Breast epithelium (tissue), 4 donors: ENCODE results near the gene PSMD14. TPM values are rescaled to one million over a fixed set of nuclear protein-coding genes. Genes with fewer than 3 reads are reported as not detected.

Experiments
- DNase-seq, 2 donors: peaks; one replicate each; pipeline ENCODE4 v3.0.0-alpha.2; 2019; ENCODE audit warnings: low spot score in 2 of 2
- H3K27ac ChIP-seq, 2 donors: fragments of 200-600 bp; sonication (generic) in 1 of 2; one replicate each; pipeline ENCODE4 v1.5.1; 2016 to 2019; ENCODE audit warnings: mild to moderate bottlenecking in 1 of 2
- H3K27me3 ChIP-seq, 2 donors: fragments of 200-600 bp; sonication (generic) in 1 of 2; one replicate each; pipeline versions ENCODE4 v1.5.1 to v1.6.0; 2017 to 2019; ENCODE audit warnings: control low read depth in 1 of 2, mild to moderate bottlenecking in 1 of 2
- H3K36me3 ChIP-seq: fragments of 200-600 bp; one replicate; pipeline ENCODE4 v1.5.1; 2019
- H3K4me1 ChIP-seq, 2 donors: fragments of 200-600 bp; sonication (generic); one replicate each; pipeline ENCODE4 v1.5.1; 2016 to 2019; ENCODE audit warnings: control low read depth in 1 of 2
- H3K4me3 ChIP-seq, 3 donors: fragments of 200-600 bp; sonication (generic); 1 replicate in 2 of 3; 2 replicates in 1 of 3; pipeline ENCODE4 v1.5.1; 2016 to 2019; ENCODE audit warnings: mild to moderate bottlenecking in 3 of 3, moderate library complexity in 2 of 3
- H3K9me3 ChIP-seq, 2 donors: fragments of 200-600 bp; sonication (generic) in 1 of 2; one replicate each; pipeline ENCODE4 v1.5.1; 2016 to 2019; ENCODE audit warnings: control low read depth in 1 of 2
- CTCF ChIP-seq, 3 donors: fragments of 450-650 bp; IDR thresholded peaks; one replicate each; pipeline ENCODE4 v1.5.1; 2016 to 2017; ENCODE audit warnings: antibody characterized with exemption in 3 of 3, mild to moderate bottlenecking in 3 of 3, moderate library complexity in 3 of 3
- POLR2A ChIP-seq: fragments of 450-650 bp; IDR thresholded peaks from one replicate; pipeline ENCODE4 v1.6.1; 2016; ENCODE audit warnings: antibody characterized with exemption, mild to moderate bottlenecking, moderate library complexity
- POLR2AphosphoS5 ChIP-seq, 3 donors: sonication (generic); formaldehyde crosslinking; IDR thresholded peaks; one replicate each; pipeline ENCODE4 v1.6.1; 2017; ENCODE audit warnings: antibody characterized with exemption in 3 of 3
- intact Hi-C: fragments of 100-400 bp; cut with DNase I; formaldehyde crosslinking; loops from one replicate; pipeline ENCODE4 v1.15.1; 2023; ENCODE audit warnings: low total_unique reads
- total RNA-seq, 3 donors: library from RNA; depleted of rRNA; stranded (reverse); fragments of >200 nt; gene quantifications; one replicate each; pipeline ENCODE4 v1.1.0, GENCODE V29; 2016

PSMD14 gene
- total RNA-seq, 3 donors from 2014 or later, result 38.3 to 50.1 (median 38.7) TPM

- no peak for DNase-seq
- TF ChIP-seq POLR2A, result no peak
- no peak for TF ChIP-seq POLR2AphosphoS5 (IDR thresholded peaks at IDR 0.05)
- no peak for TF ChIP-seq CTCF (IDR thresholded peaks at IDR 0.05)
- Histone ChIP-seq H3K4me3 (no peak overlapping the region), H3K27me3 (no peaks in the 10 kb centered on the region), H3K4me1 (no peaks in the 10 kb centered on the region), H3K9me3 (no peaks in the 10 kb centered on the region), H3K36me3 (no peaks in the 10 kb centered on the region), H3K27ac (no peak overlapping the region)
- intact Hi-C loops, result no loop called here
These were observed 128.2 kb downstream of the PSMD14 start for GRCh38 chr2:161436411-161436810.

GRCh38 chr2:161438598-161438997, 130.4 kb downstream of the PSMD14 start:
- intact Hi-C loops, result no loop called here

GRCh38 chr2:161445097-161445496, 136.9 kb downstream of the PSMD14 start:
- Histone ChIP-seq H3K27ac (no peak overlapping the region), H3K4me1 (no peaks in the 10 kb centered on the region), H3K9me3 (no peaks in the 10 kb centered on the region), H3K4me3 (no peak overlapping the region), H3K36me3 (no peaks in the 10 kb centered on the region), H3K27me3 (no peaks in the 10 kb centered on the region)
- TF ChIP-seq CTCF (IDR thresholded peaks at IDR 0.05), result no peak
- no peak for TF ChIP-seq POLR2A
- TF ChIP-seq POLR2AphosphoS5 (IDR thresholded peaks at IDR 0.05), result no peak
- no peak for DNase-seq
- intact Hi-C loops, result no loop called here

More at GRCh38 chr2:161438598-161438997, 130.4 kb downstream of the PSMD14 start:
- TF ChIP-seq POLR2AphosphoS5 (IDR thresholded peaks at IDR 0.05) (no peak), CTCF (IDR thresholded peaks at IDR 0.05) (no peak), POLR2A (no peak)
- DNase-seq, result no peak
- Histone ChIP-seq H3K27ac (no peak overlapping the region), H3K36me3 (no peaks in the 10 kb centered on the region), H3K9me3 (no peaks in the 10 kb centered on the region), H3K4me1 (no peaks in the 10 kb centered on the region), H3K27me3 (no peaks in the 10 kb centered on the region), H3K4me3 (no peak overlapping the region)

- no peak overlapping the region for H3K27ac ChIP-seq
- TF ChIP-seq POLR2AphosphoS5 (IDR thresholded peaks at IDR 0.05), result no peak
- no peak for TF ChIP-seq CTCF (IDR thresholded peaks at IDR 0.05)
- TF ChIP-seq POLR2A, result no peak
- intact Hi-C loops, result no loop called here
These were observed 140.2 kb downstream of the PSMD14 start for GRCh38 chr2:161448431-161448830.

More at GRCh38 chr2:161448431-161448830, 140.2 kb downstream of the PSMD14 start:
- no peaks in the 10 kb centered on the region for H3K36me3 ChIP-seq
- H3K9me3 ChIP-seq, result no peaks in the 10 kb centered on the region
- H3K27me3 ChIP-seq, result no peaks in the 10 kb centered on the region
- no peak overlapping the region for H3K4me3 ChIP-seq
- no peaks in the 10 kb centered on the region for H3K4me1 ChIP-seq
- DNase-seq, result no peak

Other genes with a start within 250 kb of the PSMD14 start
- 100 to 1,000 TPM; 128 to 242 (median 166) TPM for gene TANK, start 148.0 kb upstream of the PSMD14 start, total RNA-seq
- gene TBR1, start 107.9 kb downstream of the PSMD14 start, total RNA-seq, result under 1 TPM in 2 of 3 donors, not detected in 1; 0.33 to 0.64 TPM